ENCODE results near the gene ITGA8.

Gene ITGA8

DNA sequence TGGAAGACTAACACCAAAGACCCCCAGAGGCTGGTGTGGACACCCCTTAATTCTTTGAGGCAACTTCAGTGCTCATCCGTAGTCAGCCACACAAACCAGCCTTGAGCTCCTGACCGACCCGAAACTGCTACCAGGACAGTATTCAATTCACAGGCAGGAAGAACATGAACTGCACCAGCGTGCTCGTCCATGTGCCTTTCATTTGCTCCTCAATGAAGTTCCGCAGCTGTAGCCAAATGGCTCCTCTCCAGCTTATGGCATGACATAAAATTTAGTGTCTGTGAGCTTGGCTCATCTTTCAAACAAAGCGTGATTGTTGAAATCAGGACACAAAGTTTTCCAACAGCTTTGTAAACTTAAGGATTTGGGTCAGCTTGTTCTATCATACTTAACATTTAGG lies 204.5 kb downstream of the ITGA8 start:
- H3K4me3 ChIP-seq (replicated peaks; ENCODE audit: low read depth, low read length) = no peak overlapping the region
- TF ChIP-seq, protein P1, sequence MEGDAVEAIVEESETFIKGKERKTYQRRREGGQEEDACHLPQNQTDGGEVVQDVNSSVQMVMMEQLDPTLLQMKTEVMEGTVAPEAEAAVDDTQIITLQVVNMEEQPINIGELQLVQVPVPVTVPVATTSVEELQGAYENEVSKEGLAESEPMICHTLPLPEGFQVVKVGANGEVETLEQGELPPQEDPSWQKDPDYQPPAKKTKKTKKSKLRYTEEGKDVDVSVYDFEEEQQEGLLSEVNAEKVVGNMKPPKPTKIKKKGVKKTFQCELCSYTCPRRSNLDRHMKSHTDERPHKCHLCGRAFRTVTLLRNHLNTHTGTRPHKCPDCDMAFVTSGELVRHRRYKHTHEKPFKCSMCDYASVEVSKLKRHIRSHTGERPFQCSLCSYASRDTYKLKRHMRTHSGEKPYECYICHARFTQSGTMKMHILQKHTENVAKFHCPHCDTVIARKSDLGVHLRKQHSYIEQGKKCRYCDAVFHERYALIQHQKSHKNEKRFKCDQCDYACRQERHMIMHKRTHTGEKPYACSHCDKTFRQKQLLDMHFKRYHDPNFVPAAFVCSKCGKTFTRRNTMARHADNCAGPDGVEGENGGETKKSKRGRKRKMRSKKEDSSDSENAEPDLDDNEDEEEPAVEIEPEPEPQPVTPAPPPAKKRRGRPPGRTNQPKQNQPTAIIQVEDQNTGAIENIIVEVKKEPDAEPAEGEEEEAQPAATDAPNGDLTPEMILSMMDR (IDR thresholded peaks at IDR 0.05; ENCODE audit: insufficient read depth, low read length, poor library complexity, severe bottlenecking) = no peak
- no peaks in the 10 kb centered on the region for H3K27me3 ChIP-seq (replicated peaks; ENCODE audit: control insufficient read depth, insufficient read depth, low read length)
- H3K36me3 ChIP-seq (ENCODE audit: control insufficient read depth, insufficient read depth, low read length) = no peaks in the 10 kb centered on the region
- DNase-seq (ENCODE audit: extremely low read depth, insufficient read length) = no peak

DNA sequence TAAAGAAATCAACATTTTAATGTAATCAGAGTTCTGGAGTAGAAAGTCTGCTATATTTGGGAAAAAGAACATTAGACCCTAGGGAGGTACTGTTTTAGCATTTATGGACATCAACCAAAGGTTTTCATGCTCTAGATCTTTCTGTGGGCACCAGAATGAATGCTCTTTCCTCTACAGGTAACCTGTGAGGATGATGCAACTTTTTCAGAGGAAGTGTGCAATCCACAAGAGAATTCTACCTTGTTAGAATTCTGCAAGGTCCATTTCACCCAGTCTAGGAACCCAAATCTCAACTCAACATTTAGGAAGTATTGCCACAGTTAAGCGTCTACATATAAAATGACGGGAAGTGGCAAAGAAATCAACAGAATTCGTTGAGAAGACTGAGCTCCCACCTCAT lies 208.8 kb downstream of the ITGA8 start:
- no peak overlapping the region for H3K4me3 ChIP-seq (replicated peaks; ENCODE audit: low read depth, low read length)
- H3K27me3 ChIP-seq (replicated peaks; ENCODE audit: control insufficient read depth, insufficient read depth, low read length) = no peaks in the 10 kb centered on the region
- TF ChIP-seq, protein P1 (IDR thresholded peaks at IDR 0.05; ENCODE audit: insufficient read depth, low read length, poor library complexity, severe bottlenecking) = no peak
- H3K36me3 ChIP-seq (ENCODE audit: control insufficient read depth, insufficient read depth, low read length) = no peaks in the 10 kb centered on the region
- no peak for DNase-seq (ENCODE audit: extremely low read depth, insufficient read length)

DNA sequence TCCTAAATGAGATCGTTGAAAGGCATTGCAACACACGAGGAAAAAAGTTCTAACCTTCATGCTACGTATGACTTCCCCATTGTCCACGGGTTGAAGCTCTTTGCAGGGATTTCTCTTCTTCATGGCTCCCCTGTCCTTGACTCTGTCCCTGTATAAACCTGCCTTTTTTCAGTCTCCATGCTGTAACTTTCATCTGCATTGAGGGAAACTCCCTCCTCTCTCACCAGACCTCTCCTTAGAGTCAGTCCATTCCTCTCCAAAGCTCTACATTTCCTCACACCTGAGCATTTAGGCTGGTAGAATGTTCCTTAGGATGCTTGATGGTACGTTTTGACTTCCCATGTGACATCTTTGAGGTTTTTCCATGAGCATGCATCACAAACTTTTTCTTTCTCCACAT lies 214.4 kb downstream of the ITGA8 start:
- no peak overlapping the region for H3K4me3 ChIP-seq (replicated peaks; ENCODE audit: low read depth, low read length)
- no peaks in the 10 kb centered on the region for H3K27me3 ChIP-seq (replicated peaks; ENCODE audit: control insufficient read depth, insufficient read depth, low read length)
- H3K36me3 ChIP-seq (ENCODE audit: control insufficient read depth, insufficient read depth, low read length) = no peaks in the 10 kb centered on the region; the same call in 1 of the 2 replicates
- DNase-seq (ENCODE audit: extremely low read depth, insufficient read length) = no peak
- TF ChIP-seq, protein P1 (IDR thresholded peaks at IDR 0.05; ENCODE audit: insufficient read depth, low read length, poor library complexity, severe bottlenecking) = no peak

DNA sequence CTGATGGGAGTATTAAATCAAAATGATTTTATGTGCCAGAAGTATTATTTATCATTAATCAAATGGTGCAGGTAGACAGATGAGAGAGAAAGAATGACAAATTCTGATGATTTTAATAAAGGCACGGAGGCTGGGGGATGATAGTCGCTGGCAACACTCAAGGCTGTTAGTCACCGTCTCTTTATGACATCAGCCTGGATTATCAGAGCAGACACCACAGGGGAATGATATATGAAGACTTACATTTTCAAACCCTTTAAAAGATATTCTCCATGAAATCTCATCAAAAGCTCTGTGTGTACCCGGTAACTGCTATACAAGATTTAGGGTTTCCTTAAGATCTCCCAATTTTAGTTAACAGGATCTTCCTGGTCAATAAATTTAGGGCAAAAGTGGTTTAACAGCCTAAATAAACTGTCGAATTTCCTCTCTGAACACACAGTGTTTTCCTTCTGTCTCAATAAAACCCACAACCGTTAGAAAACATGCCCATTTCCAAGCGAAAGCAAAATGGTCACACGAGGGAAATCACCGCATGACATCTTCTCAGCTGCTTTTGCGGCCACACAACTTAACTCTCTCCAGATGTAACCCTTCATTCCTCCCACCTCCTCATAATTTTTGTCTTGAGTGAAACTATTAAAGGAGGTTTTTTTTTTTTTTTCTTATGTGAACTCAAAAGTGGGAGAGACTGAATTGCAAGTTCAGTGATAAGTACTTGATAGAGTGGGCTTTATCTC lies 215.5 kb downstream of the ITGA8 start:
- DNase-seq (ENCODE audit: extremely low read depth, insufficient read length) = no peak
- TF ChIP-seq, protein P1 (IDR thresholded peaks at IDR 0.05; ENCODE audit: insufficient read depth, low read length, poor library complexity, severe bottlenecking) = no peak
- no peaks in the 10 kb centered on the region; the same call in 1 of the 2 replicates for H3K36me3 ChIP-seq (ENCODE audit: control insufficient read depth, insufficient read depth, low read length)
- H3K27me3 ChIP-seq (replicated peaks; ENCODE audit: control insufficient read depth, insufficient read depth, low read length) = no peaks in the 10 kb centered on the region
- no peak overlapping the region for H3K4me3 ChIP-seq (replicated peaks; ENCODE audit: low read depth, low read length)

DNA sequence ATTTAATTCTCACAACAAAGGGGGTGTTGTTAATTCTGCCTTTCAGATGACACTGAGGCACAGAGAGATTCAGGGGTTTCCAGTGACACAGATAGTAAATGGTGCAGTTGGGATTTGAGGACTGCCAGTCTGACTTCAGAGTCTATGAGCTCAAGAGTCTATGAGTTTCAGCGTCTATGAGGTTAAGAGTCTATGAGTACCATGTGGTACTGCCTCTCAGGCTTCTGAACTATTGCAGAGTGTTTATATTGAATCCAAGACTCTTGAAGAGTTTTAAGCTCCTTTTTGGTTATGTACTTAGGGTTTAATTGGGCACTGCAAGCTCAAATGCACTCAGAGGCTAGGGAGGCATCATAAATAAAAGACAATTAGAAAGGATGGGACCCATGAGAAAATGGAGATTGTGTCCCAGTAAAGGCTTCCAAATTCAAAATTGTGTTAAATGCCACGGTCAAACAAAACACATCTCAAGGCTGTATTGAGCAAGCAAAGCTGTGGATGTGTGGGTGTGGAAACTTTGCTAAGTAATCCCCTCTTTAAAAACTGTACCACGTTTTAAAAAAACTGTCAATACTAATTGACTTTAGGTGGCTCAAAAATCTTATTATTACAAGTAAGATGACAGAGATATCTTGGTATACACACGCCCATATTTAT lies 224.7 kb downstream of the ITGA8 start:
- no peaks in the 10 kb centered on the region for H3K27me3 ChIP-seq (replicated peaks; ENCODE audit: control insufficient read depth, insufficient read depth, low read length)
- DNase-seq (ENCODE audit: extremely low read depth, insufficient read length) = no peak
- no peaks in the 10 kb centered on the region for H3K36me3 ChIP-seq (ENCODE audit: control insufficient read depth, insufficient read depth, low read length)
- TF ChIP-seq, protein P1 (IDR thresholded peaks at IDR 0.05; ENCODE audit: insufficient read depth, low read length, poor library complexity, severe bottlenecking) = no peak
- H3K4me3 ChIP-seq (replicated peaks; ENCODE audit: low read depth, low read length) = no peak overlapping the region

Measured in GM06990 (cell line).